ENCODE data around the gene MED25.

GRCh38 chr19:49809941-49810389 is 8.1 kb upstream of the MED25 start:
- TF ChIP-seq CTCF (IDR thresholded peaks at IDR 0.05; ENCODE audit: poor library complexity, severe bottlenecking) (no peak), MXI1 (conservative IDR thresholded peaks at IDR 0.05; ENCODE audit: poor library complexity, severe bottlenecking) (no peak), EP300 (conservative IDR thresholded peaks at IDR 0.05; ENCODE audit: poor library complexity, severe bottlenecking) (no peak), TAF1 (IDR thresholded peaks at IDR 0.05; ENCODE audit: low read depth) (no peak), EZH2 (IDR thresholded peaks at IDR 0.05; ENCODE audit: borderline replicate concordance, insufficient read depth, low read length, poor library complexity, severe bottlenecking) (no peak)
